ENCODE results near the gene ATF6. TPM values are rescaled to one million over a fixed set of nuclear protein-coding genes. Genes with fewer than 3 reads are reported as not detected.
A peak's percentile ranks its signal among the peaks of the same experiment; 100 is the strongest.

The ATF6 gene
- total RNA-seq, 2 donors from 2014 or later, result 25.5 to 26.4 TPM

GRCh38 chr1:161982507-161982895 is 216.4 kb downstream of the ATF6 start:
- ATAC-seq (no peak), DNase-seq (ENCODE audit: low spot score) (no peak)
- Mint-ChIP-seq H3K36me3 (no peaks in the 10 kb centered on the region), H3K27me3 (peaks cover 5 to 10% of the 10 kb centered on the region in 2 donors), H3K4me1 (ENCODE audit: low read depth in 2 of 2) (peaks cover 0 to 2% of the 10 kb centered on the region in 2 donors), H3K4me3 (no peak overlapping the region), H3K27ac (no peak overlapping the region), H3K9me3 (no peaks in the 10 kb centered on the region)

GRCh38 chr1:161982917-161983316 is 216.8 kb downstream of the ATF6 start:
- ATAC-seq, result no peak

GRCh38 chr1:161983725-161984124 is 217.6 kb downstream of the ATF6 start:
- DNase-seq (ENCODE audit: low spot score), result no peak
- Mint-ChIP-seq H3K9me3 (no peaks in the 10 kb centered on the region), H3K4me1 (ENCODE audit: low read depth in 2 of 2) (peaks cover 0 to 2% of the 10 kb centered on the region in 2 donors), H3K36me3 (no peaks in the 10 kb centered on the region), H3K27me3 (peaks cover 13 to 14% of the 10 kb centered on the region in 2 donors), H3K27ac (no peak overlapping the region), H3K4me3 (no peak overlapping the region)
- ATAC-seq, result no peak

More at GRCh38 chr1:161982917-161983316, 216.8 kb downstream of the ATF6 start:
- Mint-ChIP-seq H3K27ac (no peak overlapping the region), H3K36me3 (no peaks in the 10 kb centered on the region), H3K9me3 (no peaks in the 10 kb centered on the region), H3K27me3 (peaks cover 7 to 10% of the 10 kb centered on the region in 2 donors), H3K4me3 (no peak overlapping the region), H3K4me1 (ENCODE audit: low read depth in 2 of 2) (peaks cover 0 to 2% of the 10 kb centered on the region in 2 donors)
- no peak for DNase-seq (ENCODE audit: low spot score)

GRCh38 chr1:161985301-161985822 is 219.2 kb downstream of the ATF6 start:
- H3K9me3 Mint-ChIP-seq, result no peaks in the 10 kb centered on the region
- H3K27ac Mint-ChIP-seq, result no peak overlapping the region
- ATAC-seq (no peak), DNase-seq (ENCODE audit: low spot score) (no peak)
- H3K4me1 Mint-ChIP-seq (ENCODE audit: low read depth in 2 of 2), result peaks cover 0 to 2% of the 10 kb centered on the region in 2 donors
- no peak overlapping the region for H3K4me3 Mint-ChIP-seq
- H3K27me3 Mint-ChIP-seq, result peaks cover 20 to 26% of the 10 kb centered on the region in 2 donors
- no peaks in the 10 kb centered on the region for H3K36me3 Mint-ChIP-seq

GRCh38 chr1:161986328-161986727 is 220.2 kb downstream of the ATF6 start:
- ATAC-seq (no peak), DNase-seq (ENCODE audit: low spot score) (no peak)
- H3K4me1 Mint-ChIP-seq (ENCODE audit: low read depth in 2 of 2), result peaks cover 0 to 2% of the 10 kb centered on the region in 2 donors
- no peaks in the 10 kb centered on the region for H3K36me3 Mint-ChIP-seq
- peaks cover 22 to 32% of the 10 kb centered on the region in 2 donors for H3K27me3 Mint-ChIP-seq
- H3K9me3 Mint-ChIP-seq, result no peaks in the 10 kb centered on the region
- no peak overlapping the region for H3K27ac Mint-ChIP-seq
- H3K4me3 Mint-ChIP-seq, result no peak overlapping the region

- H3K9me3 Mint-ChIP-seq, result no peaks in the 10 kb centered on the region
- H3K4me1 Mint-ChIP-seq (ENCODE audit: low read depth in 2 of 2), result peaks cover 0 to 2% of the 10 kb centered on the region in 2 donors
- H3K27ac Mint-ChIP-seq, result no peak overlapping the region
- peaks cover 20 to 32% of the 10 kb centered on the region in 2 donors for H3K27me3 Mint-ChIP-seq
- no peak for ATAC-seq
- DNase-seq (ENCODE audit: low spot score), result no peak
- no peak overlapping the region for H3K4me3 Mint-ChIP-seq
- no peaks in the 10 kb centered on the region for H3K36me3 Mint-ChIP-seq
These were observed 221.2 kb downstream of the ATF6 start for GRCh38 chr1:161987303-161987702.

GRCh38 chr1:161987872-161988271 is 221.8 kb downstream of the ATF6 start:
- peaks cover 15 to 32% of the 10 kb centered on the region in 2 donors for H3K27me3 Mint-ChIP-seq
- no peak for ATAC-seq
- no peaks in the 10 kb centered on the region for H3K4me1 Mint-ChIP-seq (ENCODE audit: low read depth in 2 of 2)

GRCh38 chr1:161988413-161988812 is 222.3 kb downstream of the ATF6 start:
- ATAC-seq (no peak), DNase-seq (ENCODE audit: low spot score) (no peak)
- no peak overlapping the region for H3K4me3 Mint-ChIP-seq
- H3K9me3 Mint-ChIP-seq, result no peaks in the 10 kb centered on the region
- H3K4me1 Mint-ChIP-seq (ENCODE audit: low read depth in 2 of 2), result no peaks in the 10 kb centered on the region
- no peaks in the 10 kb centered on the region for H3K36me3 Mint-ChIP-seq
- peaks cover 15 to 32% of the 10 kb centered on the region in 2 donors for H3K27me3 Mint-ChIP-seq
- H3K27ac Mint-ChIP-seq, result no peak overlapping the region

More at GRCh38 chr1:161987872-161988271, 221.8 kb downstream of the ATF6 start:
- Mint-ChIP-seq H3K27ac (no peak overlapping the region), H3K36me3 (no peaks in the 10 kb centered on the region), H3K4me3 (no peak overlapping the region), H3K9me3 (no peaks in the 10 kb centered on the region)
- no peak for DNase-seq (ENCODE audit: low spot score)

GRCh38 chr1:161989108-161989507 is 223.0 kb downstream of the ATF6 start:
- no peak for ATAC-seq
- Mint-ChIP-seq H3K9me3 (no peaks in the 10 kb centered on the region), H3K27ac (no peak overlapping the region), H3K4me1 (ENCODE audit: low read depth in 2 of 2) (no peaks in the 10 kb centered on the region), H3K27me3 (peaks cover 15 to 32% of the 10 kb centered on the region in 2 donors), H3K36me3 (no peaks in the 10 kb centered on the region), H3K4me3 (no peak overlapping the region)
- no peak for DNase-seq (ENCODE audit: low spot score)

GRCh38 chr1:161989786-161990185 is 223.7 kb downstream of the ATF6 start:
- no peaks in the 10 kb centered on the region for H3K4me1 Mint-ChIP-seq (ENCODE audit: low read depth in 2 of 2)
- H3K27ac Mint-ChIP-seq, result no peak overlapping the region
- H3K9me3 Mint-ChIP-seq, result no peaks in the 10 kb centered on the region
- ATAC-seq (no peak), DNase-seq (ENCODE audit: low spot score) (no peak)
- H3K27me3 Mint-ChIP-seq, result peaks cover 15 to 32% of the 10 kb centered on the region in 2 donors
- H3K4me3 Mint-ChIP-seq, result no peak overlapping the region
- no peaks in the 10 kb centered on the region for H3K36me3 Mint-ChIP-seq

GRCh38 chr1:161993576-161993975 is 227.5 kb downstream of the ATF6 start:
- Mint-ChIP-seq H3K4me1 (ENCODE audit: low read depth in 2 of 2) (no peaks in the 10 kb centered on the region), H3K9me3 (no peaks in the 10 kb centered on the region), H3K36me3 (no peaks in the 10 kb centered on the region), H3K27ac (no peak overlapping the region), H3K4me3 (no peak overlapping the region), H3K27me3 (peaks cover 11 to 19% of the 10 kb centered on the region in 2 donors)
- ATAC-seq, result no peak
- no peak for DNase-seq (ENCODE audit: low spot score)

GRCh38 chr1:161994175-161994668 is 228.1 kb downstream of the ATF6 start:
- Mint-ChIP-seq H3K9me3 (no peaks in the 10 kb centered on the region), H3K36me3 (no peaks in the 10 kb centered on the region), H3K4me3 (no peak overlapping the region), H3K4me1 (ENCODE audit: low read depth in 2 of 2) (no peaks in the 10 kb centered on the region), H3K27ac (no peak overlapping the region), H3K27me3 (peaks cover 5 to 13% of the 10 kb centered on the region in 2 donors)
- no peak for DNase-seq (ENCODE audit: low spot score)
- peak in 1 of 2 donors; percentile 36 for ATAC-seq

- no peaks in the 10 kb centered on the region for H3K4me1 Mint-ChIP-seq (ENCODE audit: low read depth in 2 of 2)
- ATAC-seq (no peak), DNase-seq (ENCODE audit: low spot score) (no peak)
- no peaks in the 10 kb centered on the region for H3K36me3 Mint-ChIP-seq
- H3K27ac Mint-ChIP-seq, result no peak overlapping the region
- H3K27me3 Mint-ChIP-seq, result no peaks in the 10 kb centered on the region
- H3K4me3 Mint-ChIP-seq, result no peak overlapping the region
- no peaks in the 10 kb centered on the region for H3K9me3 Mint-ChIP-seq
These were observed 231.0 kb downstream of the ATF6 start for GRCh38 chr1:161997152-161997551.

- H3K27me3 Mint-ChIP-seq, result peaks cover 3 to 7% of the 10 kb centered on the region in 2 donors
- no peaks in the 10 kb centered on the region for H3K36me3 Mint-ChIP-seq
- DNase-seq (ENCODE audit: low spot score) (no peak), ATAC-seq (no peak)
- no peak overlapping the region for H3K27ac Mint-ChIP-seq
- H3K4me3 Mint-ChIP-seq, result no peak overlapping the region
- no peaks in the 10 kb centered on the region for H3K4me1 Mint-ChIP-seq (ENCODE audit: low read depth in 2 of 2)
- H3K9me3 Mint-ChIP-seq, result no peaks in the 10 kb centered on the region
These were observed 232.7 kb downstream of the ATF6 start for GRCh38 chr1:161998811-161999210.
